Upper lobe of left lung (tissue), 4 donors: Measurements from ENCODE around the gene LRP1B.

Experiments
- CTCF ChIP-seq, 6 experiments: fragments of 450-650 bp in 4 of 6; fragments of 200-600 bp in 2 of 6; sonication (generic) in 2 of 6; IDR thresholded peaks; one replicate each; pipeline ENCODE4 v1.5.1; 2016 to 2019; ENCODE audit warnings: antibody characterized with exemption in 6 of 6
- EP300 ChIP-seq, 4 donors: sonication (generic); formaldehyde crosslinking; IDR thresholded peaks; one replicate each; pipeline ENCODE4 v1.5.1; 2017; ENCODE audit warnings: antibody characterized with exemption in 4 of 4, control low read depth in 2 of 4
- POLR2A ChIP-seq, 4 donors: fragments of 450-650 bp; IDR thresholded peaks; one replicate each; pipeline ENCODE4 v1.5.1; 2016 to 2017; ENCODE audit warnings: antibody characterized with exemption in 4 of 4, mild to moderate bottlenecking in 2 of 4
- POLR2AphosphoS5 ChIP-seq, 2 donors: sonication (generic); formaldehyde crosslinking; IDR thresholded peaks; one replicate each; pipeline ENCODE4 v1.5.1; 2017; ENCODE audit warnings: antibody characterized with exemption in 2 of 2

GRCh38 chr2:142095647-142096046 lies 35.2 kb downstream of the LRP1B start:
- TF ChIP-seq POLR2A (IDR thresholded peaks at IDR 0.05) (no peak), CTCF (IDR thresholded peaks at IDR 0.05) (no peak), EP300 (IDR thresholded peaks at IDR 0.05) (no peak), POLR2AphosphoS5 (IDR thresholded peaks at IDR 0.05) (no peak)
